Esophagus squamous epithelium (tissue), 5 donors: ENCODE measurements around the gene PRR5L. TPM values are rescaled to one million over a fixed set of nuclear protein-coding genes. Genes with fewer than 3 reads are reported as not detected.

Experiments
- DNase-seq: peaks from one replicate; lab custom pipeline; 2025; lab: John Stamatoyannopoulos, UW
- H3K27ac ChIP-seq, 4 donors: fragments of 200-600 bp; sonication (generic); one replicate each; pipeline ENCODE4 v1.5.1; 2016 to 2019; ENCODE audit warnings: mild to moderate bottlenecking in 1 of 4
- H3K27me3 ChIP-seq, 4 donors: fragments of 200-600 bp; sonication (generic); 1 replicate in 3 of 4; 2 replicates in 1 of 4; pipeline versions ENCODE4 v1.5.1 to v1.6.0; 2017 to 2021; ENCODE audit warnings: antibody characterized with exemption in 1 of 4
- H3K36me3 ChIP-seq, 3 donors: fragments of 200-600 bp; sonication (generic); one replicate each; pipeline ENCODE4 v1.5.1; 2016 to 2019
- H3K4me1 ChIP-seq, 3 donors: fragments of 200-600 bp; sonication (generic); one replicate each; pipeline ENCODE4 v1.5.1; 2017 to 2019
- H3K4me3 ChIP-seq, 4 donors: fragments of 200-600 bp; sonication (generic); 1 replicate in 3 of 4; 2 replicates in 1 of 4; pipeline ENCODE4 v1.5.1; 2016 to 2019; ENCODE audit warnings: mild to moderate bottlenecking in 2 of 4, moderate library complexity in 1 of 4
- H3K9me3 ChIP-seq, 3 donors: fragments of 200-600 bp; sonication (generic); one replicate each; pipeline ENCODE4 v1.5.1; 2016 to 2019
- CTCF ChIP-seq, 6 experiments: fragments of 450-650 bp in 4 of 6; fragments of 200-600 bp in 2 of 6; sonication (generic) in 2 of 6; IDR thresholded peaks; one replicate each; pipeline ENCODE4 v1.5.1; 2016 to 2019; ENCODE audit warnings: antibody characterized with exemption in 6 of 6, mild to moderate bottlenecking in 4 of 6, moderate library complexity in 4 of 6
- POLR2A ChIP-seq, 4 donors: fragments of 450-650 bp; IDR thresholded peaks; one replicate each; pipeline ENCODE4 v1.6.1; 2017; ENCODE audit warnings: antibody characterized with exemption in 4 of 4, mild to moderate bottlenecking in 4 of 4, moderate library complexity in 3 of 4
- WGBS, 2 donors: methylation state at CpG; one replicate each; pipeline ENCODE4 v1.1.5; 2018; 5-methylcytosine and 5-hydroxymethylcytosine counted together
- intact Hi-C: fragments of 100-400 bp; cut with DNase I; formaldehyde crosslinking; loops from one replicate; pipeline ENCODE4 v1.15.0; 2022
- total RNA-seq, 4 donors: library from RNA; depleted of rRNA; stranded (reverse); fragments of >200 nt; gene quantifications; one replicate each; pipeline ENCODE4 v1.1.0, GENCODE V29; 2016
- donor health status: DM: yes; HTN: yes; CAD: no.

Gene PRR5L
- total RNA-seq, 4 donors from 2014 or later, result 1.4 to 5.7 (median 1.8) TPM

- Histone ChIP-seq H3K4me1 (peaks cover 3 to 21% (median 12%) of the 10 kb centered on the region in 3 donors), H3K9me3 (no peaks in the 10 kb centered on the region), H3K4me3 (peak within 1 kb of the TSS; percentile 51 to 85 (median 68)), H3K27ac (peak within 1 kb of the TSS; percentile 60 to 74 (median 67)), H3K27me3 (no peaks in the 10 kb centered on the region), H3K36me3 (no peaks in the 10 kb centered on the region)
- peak; percentile 84 for DNase-seq
- intact Hi-C loops, result no loop called here
- 1% methylated on average over 12 to 23 of the region's 31 CpGs for WGBS, 2 donors
- peak in 1 of 6 experiments; percentile 57 for TF ChIP-seq CTCF (IDR thresholded peaks at IDR 0.05)
- peak in 3 of 4 donors; percentile 16 to 55 (median 35) for TF ChIP-seq POLR2A (IDR thresholded peaks at IDR 0.05)
These were observed 6.7 kb upstream of the PRR5L start, which contains the start of gene COMMD9 for GRCh38 chr11:36289226-36289852. TSS of gene COMMD9 (minus strand) at chr11:36289424. CDS start at chr11:36289412, 12 bp downstream.

GRCh38 chr11:36292311-36292722 is 3.8 kb upstream of the PRR5L start:
- Histone ChIP-seq H3K27me3 (no peaks in the 10 kb centered on the region), H3K4me1 (peaks cover 3 to 21% (median 12%) of the 10 kb centered on the region in 3 donors), H3K27ac (no peak overlapping the region), H3K36me3 (no peaks in the 10 kb centered on the region), H3K9me3 (no peaks in the 10 kb centered on the region), H3K4me3 (no peak overlapping the region)
- peak; percentile 12 to 68 (median 51) for TF ChIP-seq CTCF (IDR thresholded peaks at IDR 0.05)
- TF ChIP-seq POLR2A (IDR thresholded peaks at IDR 0.05), result no peak
- no peak for DNase-seq
- WGBS, 2 donors, result 28 to 57% methylated on average over 1 to 4 of the region's 4 CpGs
- intact Hi-C loops, result loop anchor here (5.0 kb wide), 1 partner anchor 195 kb away; no protein-coding TSS in a partner anchor

GRCh38 chr11:36296884-36297543 is 926 bp downstream of the PRR5L start:
- DNase-seq, result no peak
- WGBS, 2 donors, result 73% methylated on average over 7 to 8 of the region's 8 CpGs
- H3K27me3 ChIP-seq, result no peaks in the 10 kb centered on the region
- H3K27ac ChIP-seq, result no peak overlapping the region
- no peak overlapping the region for H3K4me3 ChIP-seq
- no peaks in the 10 kb centered on the region for H3K36me3 ChIP-seq
- no peak for TF ChIP-seq POLR2A (IDR thresholded peaks at IDR 0.05)
- peaks cover 0 to 12% (median 0%) of the 10 kb centered on the region in 3 donors for H3K4me1 ChIP-seq
- H3K9me3 ChIP-seq, result no peaks in the 10 kb centered on the region
- intact Hi-C loops, result no loop called here

- TF ChIP-seq POLR2A (IDR thresholded peaks at IDR 0.05) (no peak), CTCF (IDR thresholded peaks at IDR 0.05) (no peak)
- no peak overlapping the region for H3K27ac ChIP-seq
- DNase-seq, result no peak
- H3K4me1 ChIP-seq, result peaks cover 0 to 12% (median 0%) of the 10 kb centered on the region in 3 donors
- H3K27me3 ChIP-seq, result no peaks in the 10 kb centered on the region
- H3K9me3 ChIP-seq, result no peaks in the 10 kb centered on the region
- WGBS, 2 donors, result 40% methylated on average over 1 of the region's 3 CpGs; no CpG with 5 or more reads in 1 of the 2 donors
- H3K4me3 ChIP-seq, result no peak overlapping the region
- intact Hi-C loops, result no loop called here
- H3K36me3 ChIP-seq, result no peaks in the 10 kb centered on the region
These were observed 4.6 kb downstream of the PRR5L start for GRCh38 chr11:36300650-36301049.

GRCh38 chr11:36304351-36304750 is 8.3 kb downstream of the PRR5L start:
- 9 to 65% methylated on average over 1 of the region's 1 CpG for WGBS, 2 donors
- Histone ChIP-seq H3K27ac (no peak overlapping the region), H3K9me3 (no peaks in the 10 kb centered on the region), H3K27me3 (no peaks in the 10 kb centered on the region), H3K4me1 (peaks cover 0 to 12% (median 0%) of the 10 kb centered on the region in 3 donors), H3K36me3 (no peaks in the 10 kb centered on the region), H3K4me3 (no peak overlapping the region)
- TF ChIP-seq CTCF (IDR thresholded peaks at IDR 0.05) (no peak), POLR2A (IDR thresholded peaks at IDR 0.05) (no peak)
- DNase-seq, result no peak
- intact Hi-C loops, result no loop called here
